Calu3 (cell line): ENCODE data around the gene PTH2. TPM values are rescaled to one million over a fixed set of nuclear protein-coding genes. Genes with fewer than 3 reads are reported as not detected.

ENCODE experiments used
- BruUV-seq: library from RNA; stranded (reverse); fragments of 400-500 nt; replicated peaks from 2 replicates; lab custom pipeline; 2021; lab: Mats Ljungman, UMichigan
- CTCF ChIA-PET: fragments of 300-600 bp; sonication (Branson Sonifier 250); formaldehyde crosslinking; loops from one replicate; lab custom pipeline; 2022; ENCODE audit warnings: antibody characterized with exemption; lab: Charles Lee
- DNase-seq: peaks from one replicate; pipeline ENCODE4 v3.0.0; 2022
- H3K27ac Mint-ChIP-seq: one replicate; pipeline ENCODE4 v1.8.0; 2022; ENCODE audit warnings: mixed read lengths; ENCODE audit not compliant: unreplicated experiment
- H3K27me3 Mint-ChIP-seq: one replicate; pipeline ENCODE4 v1.8.0; 2022; ENCODE audit warnings: mixed read lengths; ENCODE audit not compliant: unreplicated experiment
- H3K36me3 Mint-ChIP-seq: one replicate; pipeline ENCODE4 v1.8.0; 2022; ENCODE audit warnings: mild to moderate bottlenecking, moderate library complexity, mixed read lengths; ENCODE audit not compliant: insufficient read depth, unreplicated experiment
- H3K4me1 Mint-ChIP-seq: one replicate; pipeline ENCODE4 v1.8.0; 2022; ENCODE audit warnings: mild to moderate bottlenecking, low read depth, mixed read lengths; ENCODE audit not compliant: unreplicated experiment
- H3K4me3 Mint-ChIP-seq: one replicate; pipeline ENCODE4 v1.8.0; 2022; ENCODE audit warnings: mild to moderate bottlenecking, low read depth, moderate library complexity, mixed read lengths; ENCODE audit not compliant: unreplicated experiment
- H3K9me3 Mint-ChIP-seq: one replicate; pipeline ENCODE4 v1.8.0; 2022; ENCODE audit warnings: low read depth, mixed read lengths; ENCODE audit not compliant: unreplicated experiment
- CTCF ChIP-seq: fragments of 200-600 bp; IDR thresholded peaks from one replicate; pipeline ENCODE4 v1.8.0; 2022; ENCODE audit warnings: antibody characterized with exemption; ENCODE audit not compliant: unreplicated experiment
- intact Hi-C: fragments of 100-400 bp; cut with micrococcal nuclease; formaldehyde crosslinking; loops from one replicate; pipeline ENCODE4 v1.10.0; 2022; ENCODE audit not compliant: unreplicated experiment
- total RNA-seq: library from RNA; stranded (reverse); gene quantifications from 2 replicates; pipeline ENCODE4 v1.2.3, GENCODE V29; 2022

PTH2 gene
- total RNA-seq, 1 experiment from 2014 or later = not detected

- H3K27ac Mint-ChIP-seq = no peak within 1 kb of the TSS
- peaks cover 53% of the 10 kb centered on the region for H3K27me3 Mint-ChIP-seq
- intact Hi-C loops = no loop called here
- no peak for DNase-seq
- CTCF ChIA-PET = no interaction called here
- no peak for TF ChIP-seq CTCF
- no TSS peak for BruUV-seq
- no peak within 1 kb of the TSS for H3K4me3 Mint-ChIP-seq
- H3K36me3 Mint-ChIP-seq = no peaks in the 10 kb centered on the region
- H3K9me3 Mint-ChIP-seq = no peaks in the 10 kb centered on the region
- H3K4me1 Mint-ChIP-seq = peaks cover 9% of the 10 kb centered on the region
These were observed 35.3 kb downstream of the PTH2 start, which contains the start of gene KASH5 for GRCh38 chr19:49387936-49388372. Gene KASH5, plus strand, starts transcription at chr19:49388249. Its CDS starts 2,635 bp downstream, at chr19:49390884.

GRCh38 chr19:49383599-49383998 lies 39.6 kb downstream of the PTH2 start:
- Mint-ChIP-seq H3K9me3 (peaks cover 5% of the 10 kb centered on the region), H3K4me3 (no peak overlapping the region), H3K27me3 (peaks cover 25% of the 10 kb centered on the region), H3K4me1 (no peaks in the 10 kb centered on the region), H3K27ac (no peak overlapping the region), H3K36me3 (no peaks in the 10 kb centered on the region)
- CTCF ChIA-PET = interaction anchor here (0.7 to 1.0 kb wide), 3 partner anchors 8 to 61 kb away, joined by 3 to 4 read pairs (median 4); no protein-coding TSS in a partner anchor
- no TSS peak for BruUV-seq
- no peak for DNase-seq
- intact Hi-C loops = no loop called here
- no peak for TF ChIP-seq CTCF

- no peak for DNase-seq
- CTCF ChIA-PET = interaction anchor here (0.8 kb wide), 1 partner anchor 30 kb away, joined by 4 read pairs; no protein-coding TSS in a partner anchor
- Mint-ChIP-seq H3K36me3 (no peaks in the 10 kb centered on the region), H3K9me3 (peaks cover 5% of the 10 kb centered on the region), H3K4me1 (no peaks in the 10 kb centered on the region), H3K27ac (no peak overlapping the region), H3K4me3 (no peak overlapping the region), H3K27me3 (peaks cover 16% of the 10 kb centered on the region)
- TF ChIP-seq CTCF = no peak
- intact Hi-C loops = no loop called here
- no TSS peak for BruUV-seq
These were observed 40.6 kb downstream of the PTH2 start for GRCh38 chr19:49382639-49383038.

GRCh38 chr19:49380391-49380790 lies 42.9 kb downstream of the PTH2 start:
- peaks cover 33% of the 10 kb centered on the region for H3K27me3 Mint-ChIP-seq
- intact Hi-C loops = no loop called here
- no TSS peak for BruUV-seq
- DNase-seq = no peak
- H3K27ac Mint-ChIP-seq = no peak overlapping the region
- H3K36me3 Mint-ChIP-seq = no peaks in the 10 kb centered on the region
- H3K4me3 Mint-ChIP-seq = no peak overlapping the region
- H3K4me1 Mint-ChIP-seq = no peaks in the 10 kb centered on the region
- TF ChIP-seq CTCF = no peak
- CTCF ChIA-PET = no interaction called here
- peaks cover 5% of the 10 kb centered on the region for H3K9me3 Mint-ChIP-seq
